ENCODE results near the gene LRATD1.

LRATD1 gene, protein sequence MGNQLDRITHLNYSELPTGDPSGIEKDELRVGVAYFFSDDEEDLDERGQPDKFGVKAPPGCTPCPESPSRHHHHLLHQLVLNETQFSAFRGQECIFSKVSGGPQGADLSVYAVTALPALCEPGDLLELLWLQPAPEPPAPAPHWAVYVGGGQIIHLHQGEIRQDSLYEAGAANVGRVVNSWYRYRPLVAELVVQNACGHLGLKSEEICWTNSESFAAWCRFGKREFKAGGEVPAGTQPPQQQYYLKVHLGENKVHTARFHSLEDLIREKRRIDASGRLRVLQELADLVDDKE

DNA sequence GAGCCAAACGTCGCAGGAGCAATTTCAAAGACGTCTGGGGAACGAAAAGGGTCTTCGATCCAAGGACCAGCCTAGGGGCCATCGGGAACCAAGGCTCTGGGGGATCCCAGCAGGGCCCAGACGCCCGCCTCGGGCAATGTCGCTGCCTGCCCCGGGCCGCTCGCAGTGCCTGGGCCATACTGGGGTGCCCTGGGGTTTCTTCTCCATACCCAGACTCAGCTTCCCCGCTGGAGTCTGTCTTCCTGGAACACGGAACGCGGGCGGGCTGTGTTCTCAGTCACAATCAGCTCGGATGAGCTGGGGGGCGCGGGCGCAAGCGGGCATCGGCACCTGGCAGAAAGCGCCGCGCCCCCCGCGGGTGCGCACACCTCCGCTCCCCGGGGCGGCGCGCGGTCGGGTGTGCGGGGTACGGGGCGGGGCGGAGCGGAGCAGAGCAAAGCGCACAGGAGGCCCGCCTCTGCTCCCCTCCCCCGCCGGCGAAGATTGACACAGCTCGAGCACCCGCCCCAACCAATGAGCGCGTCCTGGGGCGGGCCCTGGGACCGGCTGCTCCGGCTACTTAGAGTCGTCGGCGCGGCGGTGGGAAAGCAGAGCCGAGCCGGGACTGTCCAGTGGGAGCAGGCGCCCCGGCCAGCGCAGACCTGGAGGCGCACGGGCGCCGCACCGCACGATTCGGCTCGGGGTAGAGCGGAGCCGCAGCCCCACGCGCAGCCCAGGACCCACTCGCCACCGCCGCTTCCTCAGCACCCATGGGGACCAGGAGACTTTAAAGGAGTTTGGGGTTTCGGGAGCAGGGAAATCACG lies at the start of gene LRATD1:
Gene LRATD1 (plus strand): TSS at position 585 of the 804 bp plus-strand sequence. CDS start 1,263 bp downstream, outside the sequence.
- POLR2A ChIA-PET (ENCODE audit: low non-redundant PET), result no interaction called here
- DNase-seq (ENCODE audit: low spot score), result peak; percentile 90
- no peak within 1 kb of the TSS; the same call in 1 of the 2 replicates for H3K27ac ChIP-seq
- CTCF ChIA-PET, result no interaction called here
- TF ChIP-seq, protein P1, sequence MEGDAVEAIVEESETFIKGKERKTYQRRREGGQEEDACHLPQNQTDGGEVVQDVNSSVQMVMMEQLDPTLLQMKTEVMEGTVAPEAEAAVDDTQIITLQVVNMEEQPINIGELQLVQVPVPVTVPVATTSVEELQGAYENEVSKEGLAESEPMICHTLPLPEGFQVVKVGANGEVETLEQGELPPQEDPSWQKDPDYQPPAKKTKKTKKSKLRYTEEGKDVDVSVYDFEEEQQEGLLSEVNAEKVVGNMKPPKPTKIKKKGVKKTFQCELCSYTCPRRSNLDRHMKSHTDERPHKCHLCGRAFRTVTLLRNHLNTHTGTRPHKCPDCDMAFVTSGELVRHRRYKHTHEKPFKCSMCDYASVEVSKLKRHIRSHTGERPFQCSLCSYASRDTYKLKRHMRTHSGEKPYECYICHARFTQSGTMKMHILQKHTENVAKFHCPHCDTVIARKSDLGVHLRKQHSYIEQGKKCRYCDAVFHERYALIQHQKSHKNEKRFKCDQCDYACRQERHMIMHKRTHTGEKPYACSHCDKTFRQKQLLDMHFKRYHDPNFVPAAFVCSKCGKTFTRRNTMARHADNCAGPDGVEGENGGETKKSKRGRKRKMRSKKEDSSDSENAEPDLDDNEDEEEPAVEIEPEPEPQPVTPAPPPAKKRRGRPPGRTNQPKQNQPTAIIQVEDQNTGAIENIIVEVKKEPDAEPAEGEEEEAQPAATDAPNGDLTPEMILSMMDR (conservative IDR thresholded peaks at IDR 0.05; ENCODE audit: low read depth), result no peak

DNA sequence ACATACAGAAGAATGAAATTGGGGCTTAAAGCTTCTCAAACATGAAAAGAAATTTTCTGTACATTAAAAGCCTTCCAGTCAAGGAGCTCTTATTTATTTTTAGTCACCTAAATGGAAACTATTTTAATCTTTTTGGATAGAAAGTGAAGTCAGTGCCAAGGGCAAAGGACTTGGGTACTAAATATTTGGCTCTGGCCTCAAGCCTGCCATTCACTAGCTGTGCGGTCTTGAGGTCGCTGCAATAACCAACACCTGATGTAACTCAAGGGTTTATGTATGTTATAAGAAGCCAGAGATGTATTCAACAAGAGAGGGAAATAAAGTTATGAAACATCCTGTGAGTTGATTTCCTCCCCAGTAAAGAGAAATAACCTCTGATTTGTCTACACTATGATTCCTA lies 49.5 kb upstream of the LRATD1 start:
- ChIA-PET POLR2A (ENCODE audit: low non-redundant PET) (no interaction called here), CTCF (interaction anchor here (0.6 kb wide), 2 partner anchors 545 to 962 kb away, joined by 3 read pairs; no protein-coding TSS in a partner anchor)
- TF ChIP-seq, protein P1 (conservative IDR thresholded peaks at IDR 0.05; ENCODE audit: low read depth), result no peak
- DNase-seq (ENCODE audit: low spot score), result no peak
- no peak overlapping the region for H3K27ac ChIP-seq

DNA sequence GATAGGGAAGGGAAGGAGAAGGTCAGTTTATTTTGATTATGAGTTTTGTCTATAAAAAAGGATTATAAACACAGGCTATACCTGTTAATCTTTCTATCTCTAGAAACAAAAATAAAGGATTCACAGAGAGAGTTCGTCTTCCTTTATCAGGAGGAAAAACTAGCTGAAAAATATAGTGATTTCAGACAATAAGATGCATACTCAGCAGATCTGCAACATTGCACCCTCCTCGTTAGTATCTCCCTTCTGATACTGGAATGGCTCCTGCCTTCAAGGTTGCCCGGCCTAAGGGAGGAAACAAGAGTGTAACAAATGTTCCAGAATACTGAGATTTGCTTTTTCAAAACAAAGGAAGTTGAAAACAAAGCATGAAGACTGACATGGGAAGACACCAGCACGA lies 48.7 kb upstream of the LRATD1 start:
- POLR2A ChIA-PET (ENCODE audit: low non-redundant PET), result no interaction called here
- no peak overlapping the region for H3K27ac ChIP-seq
- TF ChIP-seq, protein P1 (conservative IDR thresholded peaks at IDR 0.05; ENCODE audit: low read depth), result no peak
- CTCF ChIA-PET, result no interaction called here
- DNase-seq (ENCODE audit: low spot score), result no peak

DNA sequence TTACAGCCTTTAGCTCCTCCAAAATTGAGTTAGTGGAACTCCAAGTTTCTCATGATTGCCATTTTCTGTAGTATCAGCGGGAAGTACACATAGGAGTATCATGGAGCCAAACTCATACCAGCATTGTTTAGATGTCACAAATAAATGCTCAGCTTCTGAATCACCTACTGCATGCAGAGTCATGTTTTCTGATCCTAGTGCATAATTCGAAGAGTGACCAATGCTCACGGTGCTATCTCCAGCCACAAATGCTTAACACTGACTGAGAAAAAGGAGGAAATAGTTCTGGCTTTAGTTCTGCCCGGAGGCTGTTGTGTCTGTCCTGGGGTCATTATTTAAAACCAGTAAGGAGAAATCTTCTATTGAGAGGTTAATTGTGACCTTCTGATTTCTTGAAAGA lies 45.4 kb upstream of the LRATD1 start:
- TF ChIP-seq, protein P1 (conservative IDR thresholded peaks at IDR 0.05; ENCODE audit: low read depth), result no peak
- peak; percentile 66 for DNase-seq (ENCODE audit: low spot score)
- CTCF ChIA-PET, result interaction anchor here (1.5 kb wide), 1 partner anchor 48 kb away, joined by 4 read pairs; no protein-coding TSS in a partner anchor
- no peak overlapping the region for H3K27ac ChIP-seq
- POLR2A ChIA-PET (ENCODE audit: low non-redundant PET), result no interaction called here

DNA sequence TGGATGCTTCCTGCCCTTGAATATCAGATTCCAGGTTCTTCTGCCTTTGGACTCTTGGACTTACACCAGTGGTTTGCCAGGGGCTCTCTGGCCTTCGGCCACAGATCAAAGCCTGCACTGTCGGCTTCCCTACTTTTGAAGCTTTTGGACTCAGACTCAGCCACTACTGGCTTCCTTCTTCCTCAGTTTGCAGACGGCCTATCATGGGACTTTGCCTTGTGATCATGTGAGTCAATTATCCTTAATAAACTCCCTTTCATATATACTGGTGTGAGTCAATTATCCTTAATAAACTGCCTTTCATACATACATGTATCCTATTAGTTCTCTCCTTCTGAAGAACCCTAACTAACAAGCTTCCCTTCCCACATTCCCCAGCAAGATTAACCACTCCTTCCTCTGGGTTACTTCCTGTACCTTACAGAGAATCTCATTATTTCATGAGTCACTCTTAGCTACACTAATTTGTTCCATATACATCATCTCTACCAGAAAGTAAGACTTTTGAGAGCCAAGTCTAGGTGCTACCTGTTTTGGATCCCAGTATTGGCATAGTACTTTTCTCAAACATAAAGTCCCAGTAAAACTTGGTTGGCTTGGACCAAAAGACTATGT lies 31.3 kb upstream of the LRATD1 start:
- ChIA-PET CTCF (interaction anchor here (0.7 kb wide), 1 partner anchor 965 kb away, joined by 3 read pairs; no protein-coding TSS in a partner anchor), POLR2A (ENCODE audit: low non-redundant PET) (no interaction called here)
- peak; percentile 34 for DNase-seq (ENCODE audit: low spot score)
- no peak overlapping the region for H3K27ac ChIP-seq
- TF ChIP-seq, protein P1 (conservative IDR thresholded peaks at IDR 0.05; ENCODE audit: low read depth), result no peak

DNA sequence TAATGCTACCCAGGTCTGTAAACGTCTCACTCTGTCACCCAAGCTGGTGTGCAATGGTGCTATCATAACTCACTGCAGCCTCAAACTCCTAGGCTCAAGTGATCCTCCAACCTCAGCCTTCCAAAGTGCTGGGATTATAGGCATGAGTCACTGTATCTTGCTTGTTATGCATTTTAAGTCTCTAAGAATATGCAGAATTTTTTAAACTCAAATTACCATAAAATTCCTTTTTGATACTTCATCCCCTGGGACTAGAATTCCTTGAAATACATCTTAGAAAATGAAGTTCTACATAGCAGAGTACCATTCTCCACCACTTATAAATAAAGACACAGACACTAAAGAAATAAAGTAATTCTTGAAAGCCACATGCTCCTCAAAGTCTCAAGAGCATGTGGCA lies 30.2 kb upstream of the LRATD1 start:
- POLR2A ChIA-PET (ENCODE audit: low non-redundant PET), result no interaction called here
- TF ChIP-seq, protein P1 (conservative IDR thresholded peaks at IDR 0.05; ENCODE audit: low read depth), result no peak
- no peak for DNase-seq (ENCODE audit: low spot score)
- no peak overlapping the region for H3K27ac ChIP-seq
- CTCF ChIA-PET, result no interaction called here
